ENCODE results near the gene POLE2. TPM values are rescaled to one million over a fixed set of nuclear protein-coding genes. Genes with fewer than 3 reads are reported as not detected.
"Not testable (repeated sequence)": the region's sequence is repeated elsewhere in the genome, so short reads cannot be mapped to it uniquely, and the experiment has no call there.

Gene POLE2
- total and polyA plus RNA-seq, 2 of the 13 experiments (the other 11 are each of a cell fraction or from before 2014, with no cell fraction given), result 16.6 to 37.0 TPM

DNA sequence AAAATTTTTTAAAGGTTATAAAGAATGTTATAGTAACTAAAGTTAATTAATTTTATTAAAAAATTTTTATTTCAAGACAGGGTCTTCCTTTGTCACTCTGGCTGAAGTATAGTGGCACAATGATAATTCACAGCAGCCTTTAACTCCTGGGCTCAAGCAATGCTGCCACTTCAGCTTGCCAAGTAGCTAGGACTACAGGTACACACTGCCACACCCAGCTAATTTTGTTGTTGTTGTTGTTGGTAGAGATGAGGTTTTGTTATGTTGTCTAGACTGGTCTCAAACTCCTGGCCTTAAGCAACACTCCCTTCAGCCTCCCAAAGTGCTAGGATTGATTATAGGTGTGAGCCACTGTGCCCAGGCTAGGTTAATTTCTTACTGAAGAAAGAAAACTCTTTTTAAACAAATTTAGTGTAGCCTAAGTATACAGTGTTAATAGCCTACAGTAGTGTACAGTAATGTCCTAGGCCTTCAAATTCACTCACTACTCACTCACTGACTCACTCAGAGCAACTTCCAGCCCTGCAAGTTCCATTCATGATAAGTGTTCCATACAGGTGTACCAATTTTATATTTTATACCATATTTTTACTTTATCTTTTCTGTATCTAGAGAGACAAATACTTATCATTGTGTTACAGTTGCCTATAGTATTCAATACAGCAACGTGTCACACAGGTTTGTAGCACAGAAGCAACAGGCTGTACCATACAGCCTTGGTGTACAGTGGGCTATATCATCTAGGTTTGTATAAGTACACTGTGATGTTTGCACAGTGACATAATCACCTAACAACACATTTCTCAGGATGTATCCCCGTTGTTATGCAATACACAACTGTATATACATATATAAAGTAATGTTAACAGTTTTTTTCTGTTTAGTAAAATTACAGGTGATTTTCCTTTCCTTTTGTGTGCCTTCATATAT, 28.2 kb downstream of the POLE2 start (continued):
- TF ChIP-seq NR2F6 (IDR thresholded peaks at IDR 0.05) (peak; percentile 13; the same call in 1 of the 2 replicates), NR2F6 (CRISPR knock-in tag; IDR thresholded peaks at IDR 0.05) (no peak), EP300 (IDR thresholded peaks at IDR 0.05; ENCODE audit: low read depth in 2 of 2, low read length in 2 of 2) (peak in 1 of 2 experiments; percentile 63; a peak in 2 of 4 replicates), EP300 (CRISPR knock-in tag; IDR thresholded peaks at IDR 0.05; ENCODE audit: borderline replicate concordance) (no peak)
- TF ChIP-seq, protein P1, sequence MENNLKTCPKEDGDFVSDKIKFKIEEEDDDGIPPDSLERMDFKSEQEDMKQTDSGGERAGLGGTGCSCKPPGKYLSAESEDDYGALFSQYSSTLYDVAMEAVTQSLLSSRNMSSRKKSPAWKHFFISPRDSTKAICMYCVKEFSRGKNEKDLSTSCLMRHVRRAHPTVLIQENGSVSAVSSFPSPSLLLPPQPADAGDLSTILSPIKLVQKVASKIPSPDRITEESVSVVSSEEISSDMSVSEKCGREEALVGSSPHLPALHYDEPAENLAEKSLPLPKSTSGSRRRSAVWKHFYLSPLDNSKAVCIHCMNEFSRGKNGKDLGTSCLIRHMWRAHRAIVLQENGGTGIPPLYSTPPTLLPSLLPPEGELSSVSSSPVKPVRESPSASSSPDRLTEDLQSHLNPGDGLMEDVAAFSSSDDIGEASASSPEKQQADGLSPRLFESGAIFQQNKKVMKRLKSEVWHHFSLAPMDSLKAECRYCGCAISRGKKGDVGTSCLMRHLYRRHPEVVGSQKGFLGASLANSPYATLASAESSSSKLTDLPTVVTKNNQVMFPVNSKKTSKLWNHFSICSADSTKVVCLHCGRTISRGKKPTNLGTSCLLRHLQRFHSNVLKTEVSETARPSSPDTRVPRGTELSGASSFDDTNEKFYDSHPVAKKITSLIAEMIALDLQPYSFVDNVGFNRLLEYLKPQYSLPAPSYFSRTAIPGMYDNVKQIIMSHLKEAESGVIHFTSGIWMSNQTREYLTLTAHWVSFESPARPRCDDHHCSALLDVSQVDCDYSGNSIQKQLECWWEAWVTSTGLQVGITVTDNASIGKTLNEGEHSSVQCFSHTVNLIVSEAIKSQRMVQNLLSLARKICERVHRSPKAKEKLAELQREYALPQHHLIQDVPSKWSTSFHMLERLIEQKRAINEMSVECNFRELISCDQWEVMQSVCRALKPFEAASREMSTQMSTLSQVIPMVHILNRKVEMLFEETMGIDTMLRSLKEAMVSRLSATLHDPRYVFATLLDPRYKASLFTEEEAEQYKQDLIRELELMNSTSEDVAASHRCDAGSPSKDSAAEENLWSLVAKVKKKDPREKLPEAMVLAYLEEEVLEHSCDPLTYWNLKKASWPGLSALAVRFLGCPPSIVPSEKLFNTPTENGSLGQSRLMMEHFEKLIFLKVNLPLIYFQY (CRISPR knock-in tag; IDR thresholded peaks at IDR 0.05; ENCODE audit: borderline replicate concordance), result no peak
- TF ChIP-seq, protein P2, sequence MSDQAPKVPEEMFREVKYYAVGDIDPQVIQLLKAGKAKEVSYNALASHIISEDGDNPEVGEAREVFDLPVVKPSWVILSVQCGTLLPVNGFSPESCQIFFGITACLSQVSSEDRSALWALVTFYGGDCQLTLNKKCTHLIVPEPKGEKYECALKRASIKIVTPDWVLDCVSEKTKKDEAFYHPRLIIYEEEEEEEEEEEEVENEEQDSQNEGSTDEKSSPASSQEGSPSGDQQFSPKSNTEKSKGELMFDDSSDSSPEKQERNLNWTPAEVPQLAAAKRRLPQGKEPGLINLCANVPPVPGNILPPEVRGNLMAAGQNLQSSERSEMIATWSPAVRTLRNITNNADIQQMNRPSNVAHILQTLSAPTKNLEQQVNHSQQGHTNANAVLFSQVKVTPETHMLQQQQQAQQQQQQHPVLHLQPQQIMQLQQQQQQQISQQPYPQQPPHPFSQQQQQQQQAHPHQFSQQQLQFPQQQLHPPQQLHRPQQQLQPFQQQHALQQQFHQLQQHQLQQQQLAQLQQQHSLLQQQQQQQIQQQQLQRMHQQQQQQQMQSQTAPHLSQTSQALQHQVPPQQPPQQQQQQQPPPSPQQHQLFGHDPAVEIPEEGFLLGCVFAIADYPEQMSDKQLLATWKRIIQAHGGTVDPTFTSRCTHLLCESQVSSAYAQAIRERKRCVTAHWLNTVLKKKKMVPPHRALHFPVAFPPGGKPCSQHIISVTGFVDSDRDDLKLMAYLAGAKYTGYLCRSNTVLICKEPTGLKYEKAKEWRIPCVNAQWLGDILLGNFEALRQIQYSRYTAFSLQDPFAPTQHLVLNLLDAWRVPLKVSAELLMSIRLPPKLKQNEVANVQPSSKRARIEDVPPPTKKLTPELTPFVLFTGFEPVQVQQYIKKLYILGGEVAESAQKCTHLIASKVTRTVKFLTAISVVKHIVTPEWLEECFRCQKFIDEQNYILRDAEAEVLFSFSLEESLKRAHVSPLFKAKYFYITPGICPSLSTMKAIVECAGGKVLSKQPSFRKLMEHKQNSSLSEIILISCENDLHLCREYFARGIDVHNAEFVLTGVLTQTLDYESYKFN (CRISPR knock-in tag; conservative IDR thresholded peaks at IDR 0.05), result peak; percentile 32; the same call in 1 of the 2 replicates
- TF ChIP-seq, protein P3, sequence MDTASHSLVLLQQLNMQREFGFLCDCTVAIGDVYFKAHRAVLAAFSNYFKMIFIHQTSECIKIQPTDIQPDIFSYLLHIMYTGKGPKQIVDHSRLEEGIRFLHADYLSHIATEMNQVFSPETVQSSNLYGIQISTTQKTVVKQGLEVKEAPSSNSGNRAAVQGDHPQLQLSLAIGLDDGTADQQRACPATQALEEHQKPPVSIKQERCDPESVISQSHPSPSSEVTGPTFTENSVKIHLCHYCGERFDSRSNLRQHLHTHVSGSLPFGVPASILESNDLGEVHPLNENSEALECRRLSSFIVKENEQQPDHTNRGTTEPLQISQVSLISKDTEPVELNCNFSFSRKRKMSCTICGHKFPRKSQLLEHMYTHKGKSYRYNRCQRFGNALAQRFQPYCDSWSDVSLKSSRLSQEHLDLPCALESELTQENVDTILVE (CRISPR knock-in tag; IDR thresholded peaks at IDR 0.05), result 0 out of 2 replicates have a peak, but pooled peaks have one; percentile 55

DNA sequence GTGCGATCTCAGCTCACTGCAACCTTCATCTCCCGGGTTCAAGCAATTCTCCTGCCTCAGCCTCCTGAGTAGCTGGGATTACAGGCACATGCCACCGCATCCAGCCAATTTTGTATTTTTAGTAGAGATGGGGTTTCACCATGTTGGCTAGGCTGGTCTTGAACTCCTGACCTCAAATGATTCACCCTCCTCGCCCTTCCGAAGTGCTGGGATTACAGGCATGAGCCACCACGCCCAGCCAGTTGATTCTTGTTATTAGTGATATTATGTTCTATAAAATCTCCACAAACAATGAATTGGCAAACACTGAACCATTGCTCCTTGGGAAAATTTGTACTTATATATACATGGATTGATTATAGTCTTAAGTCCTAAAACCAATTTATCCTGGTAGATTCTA, 30.5 kb downstream of the POLE2 start:
- H3K4me2 ChIP-seq (ENCODE audit: low read depth, low read length); CTCF ChIA-PET (ENCODE audit: low intra/inter-chr PET ratio, low total read pairs); in situ Hi-C loops (cut with HindIII; ENCODE audit: extremely low pct_ligation_motif_present, low pct_unique_long_range_greater_than_20kb); H3K9me3 ChIP-seq (ENCODE audit: low read length); H3K27ac ChIP-seq (ENCODE audit: extremely low read length, insufficient read depth, low read length); H4K20me1 ChIP-seq (ENCODE audit: insufficient read depth, low read length); ATAC-seq; H3K4me3 ChIP-seq (replicated peaks in 1 of 3; ENCODE audit: insufficient read depth in 1 of 3, low read depth in 2 of 3, low read length in 3 of 3); BruUV-seq (replicated peaks); H3K79me2 ChIP-seq (ENCODE audit: insufficient read depth, low read length); DNase-seq (ENCODE audit: low spot score); H2AFZ ChIP-seq (ENCODE audit: low read length); FAIRE-seq; H3K9ac ChIP-seq (ENCODE audit: insufficient read depth, low read depth, low read length); intact Hi-C loops (cut with micrococcal nuclease; ENCODE audit: unreplicated experiment); POLR2A ChIA-PET; H3K27me3 ChIP-seq (ENCODE audit: control insufficient read depth in 1 of 2, insufficient read depth in 2 of 2, low read length in 2 of 2): not testable (repeated sequence)
- WGBS (ENCODE audit: low lambda C conversion rate), result 93% methylated on average over 6 of the region's 6 CpGs
- H3K4me1 ChIP-seq (ENCODE audit: insufficient read depth, low read length), result peaks cover 16% of the 10 kb centered on the region
- H3K36me3 ChIP-seq (replicated peaks in 1 of 2; ENCODE audit: control insufficient read depth in 1 of 2, insufficient read depth in 2 of 2, low read length in 2 of 2), result peaks cover 0 to 13% of the 10 kb centered on the region in 2 experiments; a peak in 2 of 5 replicates
